HG03565 (cell line): ENCODE results near the gene KIRREL3.
A peak's percentile ranks its signal among the peaks of the same experiment; 100 is the strongest.

ENCODE experiments used
- ATAC-seq: cut with Tn5 transposase; IDR thresholded peaks from one replicate; pipeline ENCODE4 v1.9.1; 2021; ENCODE audit warnings: mild to moderate bottlenecking, moderate library complexity; ENCODE audit not compliant: unreplicated experiment

Gene KIRREL3

DNA sequence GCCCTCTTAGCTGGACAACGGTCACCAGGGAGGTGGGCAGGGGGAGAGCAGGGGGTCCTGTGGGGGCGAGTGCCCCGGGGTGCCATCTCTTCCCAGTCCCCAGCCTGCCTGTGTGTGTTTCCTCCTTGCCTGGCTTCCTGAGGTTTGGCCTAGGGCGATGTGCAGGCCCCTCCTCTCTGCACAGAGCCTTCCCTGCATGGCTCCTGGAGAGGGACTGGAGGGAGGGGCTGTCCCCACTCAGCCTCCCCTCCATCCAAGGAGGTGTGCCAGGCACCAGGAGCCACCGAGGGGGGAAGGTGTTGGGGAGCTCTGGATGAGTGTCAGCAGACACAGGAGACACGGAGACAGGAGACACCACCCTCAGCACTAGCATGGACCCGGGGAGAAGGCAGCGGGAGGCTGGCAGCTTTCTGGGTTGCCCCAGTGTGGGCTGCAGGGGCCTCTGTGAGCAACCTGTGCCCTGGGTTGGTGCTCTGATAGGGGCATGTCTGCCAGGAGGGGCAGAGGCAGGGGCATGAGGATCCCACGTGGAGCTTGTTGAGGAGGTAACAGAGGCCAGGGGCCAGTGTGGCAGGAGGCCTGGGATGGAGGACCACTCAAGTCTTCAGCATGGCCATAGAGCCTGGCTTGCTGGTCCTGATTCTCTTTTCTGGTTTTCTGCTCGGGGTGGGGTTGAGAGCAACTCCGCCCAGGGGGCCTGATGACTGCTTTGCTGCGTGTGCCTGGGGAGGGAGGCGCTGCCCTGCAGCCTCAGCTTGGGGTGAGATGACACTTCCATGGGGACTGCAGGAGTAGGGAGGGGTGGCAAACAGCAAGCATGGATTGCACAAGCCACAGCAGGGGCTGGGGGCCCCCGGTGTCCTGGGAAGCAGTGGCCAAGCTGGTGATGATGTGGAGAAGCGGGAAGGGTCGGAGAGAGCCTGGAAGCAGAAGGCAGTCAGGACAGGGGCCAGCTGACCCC is 566.3 kb downstream of the KIRREL3 start:
- ATAC-seq: no peak

DNA sequence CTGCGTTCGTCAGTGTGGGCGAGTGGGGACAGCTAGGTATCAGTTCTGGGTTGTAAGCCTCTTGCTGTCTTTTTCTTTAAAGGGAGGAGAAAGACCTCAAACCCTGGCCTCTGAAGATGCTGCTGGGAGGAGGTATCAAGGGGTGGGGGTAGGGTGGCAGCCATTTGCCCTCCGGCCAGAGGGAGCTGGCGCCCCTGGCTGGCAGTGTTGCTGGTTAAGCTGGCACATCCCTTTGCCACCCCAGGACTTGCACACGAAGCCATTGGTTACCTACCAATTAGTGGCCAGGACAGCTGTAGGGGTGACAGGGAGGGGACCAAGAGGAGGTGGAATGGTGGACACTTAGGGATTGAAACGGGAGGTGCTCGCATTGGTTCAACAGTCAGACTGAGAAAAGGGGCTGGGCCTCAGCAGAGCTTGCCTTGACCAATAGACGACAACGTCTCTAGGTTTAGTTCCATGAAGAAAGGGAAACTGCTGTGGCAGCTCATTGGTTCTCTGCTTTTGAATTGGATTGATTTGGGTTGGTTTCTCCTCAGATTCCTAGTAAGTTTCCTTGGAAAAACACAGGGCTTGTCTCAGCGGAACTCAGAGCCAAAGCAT is 567.2 kb downstream of the KIRREL3 start:
- ATAC-seq: no peak

DNA sequence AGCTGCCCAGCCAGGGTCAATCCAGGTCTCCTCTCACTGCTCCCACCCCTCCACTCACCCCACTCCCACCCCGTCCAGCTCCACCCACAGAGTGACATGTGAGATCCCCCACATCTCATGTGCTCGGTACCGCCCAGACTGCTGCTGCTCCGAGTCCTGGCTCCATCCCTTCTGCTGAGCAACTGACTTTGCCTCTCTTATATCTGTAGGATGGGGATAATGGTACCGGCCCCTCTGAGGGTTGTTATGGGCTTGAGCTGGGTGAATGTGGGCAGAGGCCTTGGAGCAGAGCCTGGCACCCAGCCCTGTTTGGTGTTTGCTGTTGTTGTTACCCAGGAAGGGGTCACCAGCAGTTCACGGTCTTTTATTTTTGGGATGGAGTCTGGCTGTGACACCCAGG is 568.0 kb downstream of the KIRREL3 start:
- no peak for ATAC-seq

DNA sequence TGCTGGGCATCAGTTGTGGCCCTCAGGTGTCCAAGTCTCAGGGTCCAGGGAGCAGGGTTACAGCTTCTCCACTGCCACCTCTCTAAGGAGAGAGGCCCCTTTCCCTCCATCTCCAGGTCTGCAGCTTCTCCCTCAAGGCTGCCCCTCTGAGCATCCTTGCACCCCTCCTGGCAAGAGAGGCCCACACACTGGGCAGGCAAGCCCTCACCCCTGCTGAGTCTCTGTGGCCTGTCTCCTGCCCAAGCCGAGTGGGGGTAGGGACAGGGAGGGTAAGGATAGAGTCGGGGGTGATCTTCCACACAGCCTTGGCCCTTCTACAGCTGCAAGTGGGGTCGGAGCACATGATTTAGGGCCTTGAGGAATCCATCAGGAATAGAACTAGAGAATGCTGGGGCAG is 568.5 kb downstream of the KIRREL3 start:
- ATAC-seq: no peak

- ATAC-seq: no peak
These were observed 569.0 kb downstream of the KIRREL3 start for GRCh38 chr11:126431401-126432064.

GRCh38 chr11:126430581-126431335 is 569.8 kb downstream of the KIRREL3 start:
- ATAC-seq: no peak

DNA sequence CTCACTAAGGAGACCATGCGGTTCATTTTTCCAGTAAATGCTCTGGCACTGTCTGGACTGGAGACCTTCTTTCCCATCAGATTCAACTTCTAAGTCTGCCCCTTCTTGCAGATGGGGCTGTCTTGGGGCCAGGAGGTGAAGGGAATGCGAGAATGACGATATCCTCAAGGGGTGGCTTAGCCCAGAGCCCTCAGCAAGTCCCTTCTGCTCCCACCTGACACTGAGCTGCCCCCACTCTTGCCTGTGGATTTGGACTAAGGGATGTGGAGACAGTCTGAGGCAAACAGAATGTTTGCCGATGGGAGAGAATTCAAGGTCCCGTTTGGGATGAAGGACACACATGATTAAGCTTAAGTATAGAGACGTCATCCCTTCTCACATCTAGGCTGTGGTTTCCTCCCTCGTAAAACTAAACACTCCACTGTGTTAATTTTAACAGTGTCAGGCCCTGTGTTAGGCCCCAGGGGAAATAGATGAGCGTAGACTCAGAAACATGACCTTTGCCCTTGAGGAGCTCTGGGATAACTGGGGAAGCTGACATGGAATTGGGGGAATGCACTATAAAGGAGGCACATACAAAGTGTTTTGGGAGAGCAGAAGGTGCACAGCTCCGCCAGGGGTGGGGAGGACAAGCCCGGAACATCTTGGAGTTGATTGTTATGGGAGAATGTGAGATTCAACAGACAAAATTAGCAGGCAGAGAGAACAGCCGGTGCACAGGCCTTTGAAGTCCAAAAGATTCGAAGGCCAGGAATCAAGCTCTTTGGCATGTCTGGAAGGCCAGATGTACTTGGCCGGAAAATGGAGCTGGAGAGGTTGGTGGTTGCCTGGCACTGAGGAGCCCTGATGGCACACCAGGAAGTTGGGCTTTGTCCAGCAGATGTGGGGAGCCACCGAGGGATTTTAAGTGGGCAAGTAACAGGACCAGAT is 573.5 kb downstream of the KIRREL3 start:
- peak; percentile 54 for ATAC-seq

DNA sequence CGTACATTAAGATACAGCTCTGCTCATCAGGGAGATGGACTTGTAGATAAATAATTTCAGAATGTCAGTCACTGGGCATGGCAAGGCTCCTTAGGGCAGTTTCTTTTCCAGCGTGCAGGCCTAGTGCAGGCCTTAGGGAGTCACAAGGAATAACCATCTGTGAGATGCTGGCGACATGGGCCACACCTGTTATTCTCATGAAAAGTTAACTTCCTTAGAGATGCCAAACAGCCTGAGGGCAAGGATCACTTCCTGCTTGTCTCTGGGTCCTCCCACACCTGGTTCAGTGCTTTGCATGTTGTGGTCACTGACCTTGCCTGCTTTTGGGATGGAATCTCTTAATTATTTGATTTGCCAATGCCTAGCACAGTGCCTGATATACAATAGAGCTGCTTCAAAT is 574.5 kb downstream of the KIRREL3 start:
- ATAC-seq: no peak

DNA sequence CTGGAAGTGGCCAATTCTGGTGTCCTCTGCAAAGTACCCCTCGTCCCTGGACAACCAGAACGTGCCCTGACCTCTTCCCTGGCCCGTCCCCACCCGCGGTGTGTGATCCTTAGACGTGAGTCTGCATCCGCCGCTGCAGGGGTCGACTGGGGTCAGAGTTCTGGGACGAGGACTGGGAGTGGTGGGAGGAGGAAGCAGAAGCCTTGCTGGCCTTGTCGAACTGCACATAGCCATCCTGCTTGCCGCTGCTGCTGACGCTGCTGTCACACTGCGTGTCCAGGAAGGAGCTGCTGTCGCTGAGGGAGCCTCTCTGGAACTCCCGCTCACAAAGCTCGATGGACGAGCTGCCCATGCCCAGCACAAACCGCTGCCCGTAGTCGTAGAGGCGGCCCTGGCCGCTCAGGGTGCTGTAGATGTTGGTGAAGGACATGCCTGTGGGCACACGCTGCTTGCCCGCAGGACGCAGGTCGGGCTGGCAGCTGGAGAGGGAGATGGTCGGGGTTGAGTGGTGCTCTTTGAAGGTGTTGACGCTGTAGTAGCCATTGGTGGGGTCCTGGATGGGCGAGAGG is 576.0 kb downstream of the KIRREL3 start:
- no peak for ATAC-seq

- no peak for ATAC-seq
These were observed 576.8 kb downstream of the KIRREL3 start for GRCh38 chr11:126423743-126424142.

- ATAC-seq: no peak
These were observed 577.4 kb downstream of the KIRREL3 start for GRCh38 chr11:126423154-126423553.

DNA sequence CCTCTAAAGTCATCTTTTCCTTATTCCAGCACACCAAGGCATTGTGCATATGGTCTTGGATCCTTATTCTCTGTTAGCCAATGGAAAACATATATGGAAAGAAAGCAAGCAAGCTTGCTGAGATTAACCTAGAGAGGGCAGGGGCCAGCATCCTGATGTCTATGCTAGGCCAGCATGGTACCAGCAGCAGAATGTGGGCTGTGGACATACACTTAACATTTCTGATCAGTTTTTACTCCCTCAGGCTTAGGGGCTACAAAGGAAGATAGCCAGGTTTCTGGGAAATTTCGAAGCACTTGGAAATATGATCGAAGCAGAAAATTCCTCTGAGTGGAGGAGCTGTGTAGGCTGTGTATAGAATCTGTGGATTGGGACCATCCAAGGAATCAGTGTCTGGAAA is 578.1 kb downstream of the KIRREL3 start:
- ATAC-seq: no peak

DNA sequence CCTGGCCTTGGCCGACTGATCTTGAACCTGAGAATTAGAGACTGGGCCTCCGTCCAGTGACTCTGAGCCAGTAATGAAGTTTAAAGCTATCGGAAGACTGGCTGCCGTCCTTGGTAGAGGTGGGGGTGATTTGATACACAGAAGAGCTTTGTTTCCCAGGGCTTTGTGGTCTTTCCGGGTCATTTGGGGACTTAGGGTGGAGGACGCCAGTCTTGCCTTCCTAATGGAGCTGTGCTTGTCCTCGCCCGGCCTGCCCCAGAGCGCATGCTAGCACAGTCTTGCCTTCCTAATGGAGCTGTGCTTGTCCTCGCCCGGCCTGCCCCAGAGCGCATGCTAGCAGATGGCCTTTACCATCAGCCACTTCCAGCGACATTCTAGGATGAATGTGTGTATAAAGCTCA is 579.3 kb downstream of the KIRREL3 start:
- ATAC-seq: no peak

- no peak for ATAC-seq
These were observed 579.8 kb downstream of the KIRREL3 start for GRCh38 chr11:126420698-126421256.

DNA sequence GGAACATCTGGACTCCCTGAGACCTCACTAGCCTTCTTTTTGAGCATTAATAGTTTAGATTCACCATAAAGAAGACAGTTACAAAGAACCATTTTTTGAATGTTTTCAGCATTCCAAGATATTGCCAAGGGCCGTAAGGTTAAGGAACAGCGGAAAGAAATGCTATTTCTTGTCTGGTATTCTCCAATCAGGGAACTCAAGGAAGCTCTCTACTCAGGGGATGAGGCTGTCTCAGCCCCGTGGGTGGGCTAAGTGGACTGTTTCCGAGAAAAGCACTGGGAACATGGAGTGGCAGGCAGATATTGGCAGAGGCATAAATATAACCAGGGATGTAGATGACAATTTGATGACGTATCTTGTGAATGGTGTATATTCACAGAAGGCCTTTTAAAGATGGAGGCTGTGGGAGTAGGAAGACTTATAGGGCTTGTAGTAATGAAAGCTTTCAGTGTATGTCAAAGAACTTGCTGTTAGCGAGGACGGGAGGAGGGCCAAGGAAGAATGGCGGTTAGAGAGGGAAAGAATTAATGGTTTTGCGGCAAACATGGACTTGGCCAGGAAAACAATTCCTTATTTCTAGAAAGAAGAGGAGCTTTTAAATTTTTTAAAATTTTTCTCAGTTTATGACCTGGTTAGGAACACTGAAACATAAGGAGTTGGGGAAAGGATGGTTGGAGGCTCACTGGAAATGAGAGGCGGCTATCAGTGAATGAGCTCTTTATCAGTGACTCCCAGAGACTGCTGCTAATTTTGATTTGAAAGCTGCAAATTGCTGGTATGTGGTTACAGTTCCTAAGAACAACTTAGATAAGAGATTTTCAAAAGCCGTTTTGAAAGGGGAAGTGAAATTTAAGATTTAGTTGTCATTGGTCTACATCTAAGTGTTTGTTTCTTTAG is 580.5 kb downstream of the KIRREL3 start:
- ATAC-seq: peak; percentile 89

DNA sequence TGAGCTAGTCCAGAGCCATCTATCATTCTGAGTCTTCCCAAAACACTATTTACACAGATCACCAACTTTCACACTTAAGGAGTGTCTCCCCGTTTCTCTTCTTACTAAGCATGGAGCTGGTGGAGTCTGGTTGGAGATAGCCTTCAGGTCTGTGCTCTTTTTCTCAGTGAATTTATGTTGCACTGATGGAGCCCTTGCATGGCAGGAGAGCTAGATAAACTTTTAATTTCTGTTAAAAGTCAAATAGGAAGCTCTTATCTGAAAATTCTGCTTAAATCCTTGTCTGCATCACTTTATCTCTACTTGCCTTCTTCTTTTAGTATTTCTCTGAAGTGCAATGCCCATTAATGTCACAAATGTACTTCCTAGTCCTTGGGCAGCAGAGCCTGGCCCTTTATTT is 581.7 kb downstream of the KIRREL3 start:
- ATAC-seq: no peak

GRCh38 chr11:126417091-126417862 is 583.3 kb downstream of the KIRREL3 start:
- ATAC-seq: no peak
